Measurements from ENCODE around the gene AKNAD1.

The AKNAD1 gene

DNA sequence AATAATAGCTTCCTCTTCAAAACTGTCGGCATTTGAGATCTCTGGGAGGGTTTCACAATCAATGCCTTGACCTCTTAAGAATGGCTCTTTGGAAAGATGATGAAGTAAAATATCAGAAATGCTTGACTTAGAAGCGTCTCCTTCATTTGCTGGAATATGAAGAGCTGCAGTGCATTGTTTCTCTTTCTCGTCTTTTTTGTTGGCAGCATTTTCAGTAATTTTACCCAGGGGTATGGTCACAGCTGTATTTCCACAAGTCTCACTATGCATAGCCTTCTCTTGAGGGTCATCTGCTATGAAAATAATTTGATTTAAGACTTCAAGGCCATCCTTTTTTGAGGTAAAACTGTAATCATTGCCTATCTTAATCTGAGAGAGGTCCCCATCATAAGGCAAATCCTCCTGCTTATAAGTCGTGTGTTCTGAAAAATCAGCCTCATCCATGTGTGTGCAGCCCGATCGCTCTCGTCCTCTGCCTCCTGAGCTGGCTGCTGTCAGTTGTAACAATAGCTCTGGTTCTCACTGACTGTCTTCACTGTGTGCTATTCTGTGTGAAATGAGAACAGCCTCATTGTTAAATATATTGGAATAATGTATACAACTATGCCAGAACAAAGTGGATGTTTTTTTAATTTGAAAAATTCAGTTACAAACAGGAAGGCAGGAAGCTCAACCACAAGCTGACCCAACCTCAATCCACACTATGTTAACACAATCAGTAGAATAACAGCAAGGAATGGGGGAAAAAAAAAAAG, 4.5 kb downstream of the AKNAD1 start:
- POLR2A ChIA-PET: no interaction called here
- H3K4me1 ChIP-seq (ENCODE audit: control insufficient read depth, insufficient read depth, low read length): no peaks in the 10 kb centered on the region
- CTCF ChIA-PET: interaction anchor here (0.8 to 1.6 kb wide), 3 partner anchors 9 to 46 kb away, joined by 3 to 5 read pairs (median 3); no protein-coding TSS in a partner anchor
- no peaks in the 10 kb centered on the region for H3K36me3 ChIP-seq (ENCODE audit: control insufficient read depth in 2 of 2, insufficient read depth in 1 of 2, low read length in 2 of 2)
- H3K9me3 ChIP-seq (ENCODE audit: control insufficient read depth, insufficient read depth, low read depth, low read length): no peaks in the 10 kb centered on the region
- TF ChIP-seq ZNF549 (tag by site-specific recombination; IDR thresholded peaks at IDR 0.05): no peak
- TF ChIP-seq, protein P1, sequence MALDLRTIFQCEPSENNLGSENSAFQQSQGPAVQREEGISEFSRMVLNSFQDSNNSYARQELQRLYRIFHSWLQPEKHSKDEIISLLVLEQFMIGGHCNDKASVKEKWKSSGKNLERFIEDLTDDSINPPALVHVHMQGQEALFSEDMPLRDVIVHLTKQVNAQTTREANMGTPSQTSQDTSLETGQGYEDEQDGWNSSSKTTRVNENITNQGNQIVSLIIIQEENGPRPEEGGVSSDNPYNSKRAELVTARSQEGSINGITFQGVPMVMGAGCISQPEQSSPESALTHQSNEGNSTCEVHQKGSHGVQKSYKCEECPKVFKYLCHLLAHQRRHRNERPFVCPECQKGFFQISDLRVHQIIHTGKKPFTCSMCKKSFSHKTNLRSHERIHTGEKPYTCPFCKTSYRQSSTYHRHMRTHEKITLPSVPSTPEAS (tag by site-specific recombination; IDR thresholded peaks at IDR 0.05): no peak
- TF ChIP-seq, protein P2, sequence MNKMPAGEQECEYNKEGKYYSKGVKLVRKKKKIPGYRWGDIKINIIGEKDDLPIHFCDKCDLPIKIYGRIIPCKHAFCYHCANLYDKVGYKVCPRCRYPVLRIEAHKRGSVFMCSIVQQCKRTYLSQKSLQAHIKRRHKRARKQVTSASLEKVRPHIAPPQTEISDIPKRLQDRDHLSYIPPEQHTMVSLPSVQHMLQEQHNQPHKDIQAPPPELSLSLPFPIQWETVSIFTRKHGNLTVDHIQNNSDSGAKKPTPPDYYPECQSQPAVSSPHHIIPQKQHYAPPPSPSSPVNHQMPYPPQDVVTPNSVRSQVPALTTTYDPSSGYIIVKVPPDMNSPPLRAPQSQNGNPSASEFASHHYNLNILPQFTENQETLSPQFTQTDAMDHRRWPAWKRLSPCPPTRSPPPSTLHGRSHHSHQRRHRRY (tag by site-specific recombination; IDR thresholded peaks at IDR 0.05): no peak
- TF ChIP-seq ZNF501 (tag by site-specific recombination; IDR thresholded peaks at IDR 0.05): no peak
- TF ChIP-seq, protein P3, sequence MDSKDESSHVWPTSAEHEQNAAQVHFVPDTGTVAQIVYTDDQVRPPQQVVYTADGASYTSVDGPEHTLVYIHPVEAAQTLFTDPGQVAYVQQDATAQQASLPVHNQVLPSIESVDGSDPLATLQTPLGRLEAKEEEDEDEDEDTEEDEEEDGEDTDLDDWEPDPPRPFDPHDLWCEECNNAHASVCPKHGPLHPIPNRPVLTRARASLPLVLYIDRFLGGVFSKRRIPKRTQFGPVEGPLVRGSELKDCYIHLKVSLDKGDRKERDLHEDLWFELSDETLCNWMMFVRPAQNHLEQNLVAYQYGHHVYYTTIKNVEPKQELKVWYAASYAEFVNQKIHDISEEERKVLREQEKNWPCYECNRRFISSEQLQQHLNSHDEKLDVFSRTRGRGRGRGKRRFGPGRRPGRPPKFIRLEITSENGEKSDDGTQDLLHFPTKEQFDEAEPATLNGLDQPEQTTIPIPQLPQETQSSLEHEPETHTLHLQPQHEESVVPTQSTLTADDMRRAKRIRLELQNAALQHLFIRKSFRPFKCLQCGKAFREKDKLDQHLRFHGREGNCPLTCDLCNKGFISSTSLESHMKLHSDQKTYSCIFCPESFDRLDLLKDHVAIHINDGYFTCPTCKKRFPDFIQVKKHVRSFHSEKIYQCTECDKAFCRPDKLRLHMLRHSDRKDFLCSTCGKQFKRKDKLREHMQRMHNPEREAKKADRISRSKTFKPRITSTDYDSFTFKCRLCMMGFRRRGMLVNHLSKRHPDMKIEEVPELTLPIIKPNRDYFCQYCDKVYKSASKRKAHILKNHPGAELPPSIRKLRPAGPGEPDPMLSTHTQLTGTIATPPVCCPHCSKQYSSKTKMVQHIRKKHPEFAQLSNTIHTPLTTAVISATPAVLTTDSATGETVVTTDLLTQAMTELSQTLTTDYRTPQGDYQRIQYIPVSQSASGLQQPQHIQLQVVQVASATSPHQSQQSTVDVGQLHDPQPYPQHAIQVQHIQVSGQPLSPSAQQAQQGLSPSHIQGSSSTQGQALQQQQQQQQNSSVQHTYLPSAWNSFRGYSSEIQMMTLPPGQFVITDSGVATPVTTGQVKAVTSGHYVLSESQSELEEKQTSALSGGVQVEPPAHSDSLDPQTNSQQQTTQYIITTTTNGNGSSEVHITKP (tag by site-specific recombination; IDR thresholded peaks at IDR 0.05): no peak
- H3K27ac ChIP-seq (ENCODE audit: extremely low read depth, low read depth, low read length): no peak overlapping the region
- H3K4me3 ChIP-seq (ENCODE audit: low read depth, low read length): no peak overlapping the region

DNA sequence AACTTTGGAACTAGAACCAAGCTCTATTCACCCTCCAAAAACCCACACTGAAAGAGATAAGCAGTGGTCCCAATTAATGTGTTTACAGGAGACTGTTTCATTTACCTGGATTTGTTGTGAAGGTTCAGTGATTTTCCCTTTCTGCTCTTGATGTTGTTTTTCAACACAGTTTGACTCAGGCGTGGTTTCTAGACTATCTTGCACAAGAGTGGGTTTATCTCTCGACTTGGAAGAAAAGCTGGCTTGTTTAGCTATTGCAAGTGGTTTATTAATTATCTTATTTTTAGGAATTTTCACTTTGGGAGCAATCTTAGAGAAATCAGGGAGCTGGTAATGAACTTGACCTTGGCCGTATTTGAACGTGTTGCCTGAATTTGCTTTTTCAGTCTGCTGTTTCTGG, 5.3 kb downstream of the AKNAD1 start:
- no peaks in the 10 kb centered on the region for H3K4me1 ChIP-seq (ENCODE audit: control insufficient read depth, insufficient read depth, low read length)
- ChIA-PET CTCF (interaction anchor here (0.6 to 1.7 kb wide), 4 partner anchors 10 to 566 kb away, joined by 3 to 8 read pairs (median 4); no protein-coding TSS in a partner anchor), POLR2A (no interaction called here)
- H3K27ac ChIP-seq (ENCODE audit: extremely low read depth, low read depth, low read length): no peak overlapping the region
- no peak for TF ChIP-seq ZNF792 (tag by site-specific recombination; IDR thresholded peaks at IDR 0.05)
- TF ChIP-seq ZNF324 (tag by site-specific recombination; IDR thresholded peaks at IDR 0.05): no peak
- TF ChIP-seq, protein P4, sequence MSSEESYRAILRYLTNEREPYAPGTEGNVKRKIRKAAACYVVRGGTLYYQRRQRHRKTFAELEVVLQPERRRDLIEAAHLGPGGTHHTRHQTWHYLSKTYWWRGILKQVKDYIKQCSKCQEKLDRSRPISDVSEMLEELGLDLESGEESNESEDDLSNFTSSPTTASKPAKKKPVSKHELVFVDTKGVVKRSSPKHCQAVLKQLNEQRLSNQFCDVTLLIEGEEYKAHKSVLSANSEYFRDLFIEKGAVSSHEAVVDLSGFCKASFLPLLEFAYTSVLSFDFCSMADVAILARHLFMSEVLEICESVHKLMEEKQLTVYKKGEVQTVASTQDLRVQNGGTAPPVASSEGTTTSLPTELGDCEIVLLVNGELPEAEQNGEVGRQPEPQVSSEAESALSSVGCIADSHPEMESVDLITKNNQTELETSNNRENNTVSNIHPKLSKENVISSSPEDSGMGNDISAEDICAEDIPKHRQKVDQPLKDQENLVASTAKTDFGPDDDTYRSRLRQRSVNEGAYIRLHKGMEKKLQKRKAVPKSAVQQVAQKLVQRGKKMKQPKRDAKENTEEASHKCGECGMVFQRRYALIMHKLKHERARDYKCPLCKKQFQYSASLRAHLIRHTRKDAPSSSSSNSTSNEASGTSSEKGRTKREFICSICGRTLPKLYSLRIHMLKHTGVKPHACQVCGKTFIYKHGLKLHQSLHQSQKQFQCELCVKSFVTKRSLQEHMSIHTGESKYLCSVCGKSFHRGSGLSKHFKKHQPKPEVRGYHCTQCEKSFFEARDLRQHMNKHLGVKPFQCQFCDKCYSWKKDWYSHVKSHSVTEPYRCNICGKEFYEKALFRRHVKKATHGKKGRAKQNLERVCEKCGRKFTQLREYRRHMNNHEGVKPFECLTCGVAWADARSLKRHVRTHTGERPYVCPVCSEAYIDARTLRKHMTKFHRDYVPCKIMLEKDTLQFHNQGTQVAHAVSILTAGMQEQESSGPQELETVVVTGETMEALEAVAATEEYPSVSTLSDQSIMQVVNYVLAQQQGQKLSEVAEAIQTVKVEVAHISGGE (tag by site-specific recombination; conservative IDR thresholded peaks at IDR 0.05; ENCODE audit: low read depth): no peak
- no peak for TF ChIP-seq ZNF830 (tag by site-specific recombination; IDR thresholded peaks at IDR 0.05; ENCODE audit: low read depth)
- TF ChIP-seq, protein P5, sequence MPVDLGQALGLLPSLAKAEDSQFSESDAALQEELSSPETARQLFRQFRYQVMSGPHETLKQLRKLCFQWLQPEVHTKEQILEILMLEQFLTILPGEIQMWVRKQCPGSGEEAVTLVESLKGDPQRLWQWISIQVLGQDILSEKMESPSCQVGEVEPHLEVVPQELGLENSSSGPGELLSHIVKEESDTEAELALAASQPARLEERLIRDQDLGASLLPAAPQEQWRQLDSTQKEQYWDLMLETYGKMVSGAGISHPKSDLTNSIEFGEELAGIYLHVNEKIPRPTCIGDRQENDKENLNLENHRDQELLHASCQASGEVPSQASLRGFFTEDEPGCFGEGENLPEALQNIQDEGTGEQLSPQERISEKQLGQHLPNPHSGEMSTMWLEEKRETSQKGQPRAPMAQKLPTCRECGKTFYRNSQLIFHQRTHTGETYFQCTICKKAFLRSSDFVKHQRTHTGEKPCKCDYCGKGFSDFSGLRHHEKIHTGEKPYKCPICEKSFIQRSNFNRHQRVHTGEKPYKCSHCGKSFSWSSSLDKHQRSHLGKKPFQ (tag by site-specific recombination; IDR thresholded peaks at IDR 0.05): no peak
- TF ChIP-seq KLF16 (tag by site-specific recombination; IDR thresholded peaks at IDR 0.05): no peak
- H3K9me3 ChIP-seq (ENCODE audit: control insufficient read depth, insufficient read depth, low read depth, low read length): no peaks in the 10 kb centered on the region
- H3K4me3 ChIP-seq (ENCODE audit: low read depth, low read length): no peak overlapping the region
- H3K36me3 ChIP-seq (ENCODE audit: control insufficient read depth in 2 of 2, insufficient read depth in 1 of 2, low read length in 2 of 2): no peaks in the 10 kb centered on the region
